OCI-M1 (cell line): ENCODE results near the gene LHX8.
"Not testable (repeated sequence)": the region's sequence is repeated elsewhere in the genome, so short reads cannot be mapped to it uniquely, and the experiment has no call there.

ENCODE experiments used
- DNase-seq: peaks from one replicate; lab custom pipeline; 2025; lab: John Stamatoyannopoulos, UW

Gene LHX8

DNA sequence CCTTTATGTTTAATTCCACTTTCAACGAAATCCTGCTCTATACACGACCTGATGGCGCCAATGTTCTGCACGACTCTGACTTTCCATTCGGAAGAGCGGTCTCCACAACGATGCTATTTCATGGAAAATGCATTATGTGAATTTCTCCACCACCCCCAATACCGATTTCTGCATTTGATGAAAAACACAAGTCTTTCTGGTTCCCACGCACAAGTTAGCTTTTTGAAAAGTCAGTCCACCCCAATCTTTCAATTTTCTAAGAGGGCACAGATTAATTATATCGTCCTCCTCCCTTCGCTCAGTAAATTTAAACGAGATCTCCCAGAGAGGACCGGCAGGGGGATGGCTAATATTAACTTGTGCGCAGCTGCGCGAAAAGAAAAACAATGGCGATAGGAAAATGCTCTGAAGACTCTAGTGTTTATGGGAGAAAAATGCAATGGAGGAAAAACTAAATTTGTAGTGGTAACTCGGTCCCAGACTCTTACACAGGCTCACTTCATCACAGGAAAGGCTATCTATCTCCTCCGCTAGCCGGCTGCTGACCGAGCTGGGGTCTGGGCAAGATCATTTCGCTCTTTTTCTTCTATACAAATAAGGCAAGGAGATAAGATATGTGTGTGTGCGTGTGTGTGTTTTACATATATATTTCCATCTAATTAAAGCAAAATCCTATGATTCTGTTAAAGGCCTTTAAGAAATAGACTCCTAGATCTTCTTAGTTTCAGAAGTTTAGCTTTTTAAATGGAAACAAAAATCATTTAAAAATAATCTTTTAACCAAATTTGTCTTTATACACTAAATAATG lies 1.2 kb upstream of the LHX8 start:
- DNase-seq: no peak

DNA sequence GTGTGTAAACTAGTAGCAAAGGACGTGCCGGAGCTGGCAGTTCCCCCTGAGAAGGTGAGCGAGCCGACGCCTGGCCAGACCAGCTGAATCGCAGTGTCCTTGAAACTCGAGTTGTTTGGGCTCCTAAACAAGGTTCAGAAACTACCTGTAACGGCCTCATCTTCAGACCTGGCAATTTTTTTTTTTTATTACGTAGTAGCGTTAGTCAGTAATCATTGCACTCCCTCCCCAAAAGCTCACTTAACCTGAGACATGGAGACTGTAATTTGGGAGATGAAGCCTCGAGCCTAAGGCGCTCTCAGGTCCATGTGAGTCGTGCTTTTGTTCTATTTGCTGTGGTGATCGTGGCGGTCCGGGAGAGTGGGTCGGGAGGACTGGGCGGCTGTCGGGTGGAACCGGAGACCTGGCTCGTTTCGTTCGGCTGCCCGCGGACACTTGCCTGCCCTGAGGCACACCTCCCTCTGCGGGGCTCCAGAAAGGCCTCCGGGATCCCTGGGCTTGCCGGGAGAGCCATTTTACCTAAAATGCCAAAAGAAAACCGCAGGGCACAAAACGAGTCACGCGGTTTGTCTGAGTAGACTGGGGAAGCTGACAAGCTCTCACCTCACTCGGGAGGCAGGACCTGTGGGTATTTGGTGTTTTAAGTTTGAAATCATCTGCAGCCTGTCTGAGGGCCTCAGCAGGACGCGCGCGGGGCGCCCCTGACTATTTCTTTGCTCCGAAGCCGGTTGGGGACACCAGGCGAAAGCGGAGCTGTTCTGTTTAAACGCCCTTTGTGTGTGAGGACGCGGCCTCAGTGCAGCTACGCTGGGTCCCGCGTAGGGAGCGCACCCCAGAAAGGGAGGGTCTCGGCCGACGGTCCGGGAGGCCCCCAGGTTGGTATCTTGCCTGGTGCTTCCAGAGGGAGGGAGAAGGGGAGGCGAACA lies 722 bp downstream of the LHX8 start:
- DNase-seq: no peak

DNA sequence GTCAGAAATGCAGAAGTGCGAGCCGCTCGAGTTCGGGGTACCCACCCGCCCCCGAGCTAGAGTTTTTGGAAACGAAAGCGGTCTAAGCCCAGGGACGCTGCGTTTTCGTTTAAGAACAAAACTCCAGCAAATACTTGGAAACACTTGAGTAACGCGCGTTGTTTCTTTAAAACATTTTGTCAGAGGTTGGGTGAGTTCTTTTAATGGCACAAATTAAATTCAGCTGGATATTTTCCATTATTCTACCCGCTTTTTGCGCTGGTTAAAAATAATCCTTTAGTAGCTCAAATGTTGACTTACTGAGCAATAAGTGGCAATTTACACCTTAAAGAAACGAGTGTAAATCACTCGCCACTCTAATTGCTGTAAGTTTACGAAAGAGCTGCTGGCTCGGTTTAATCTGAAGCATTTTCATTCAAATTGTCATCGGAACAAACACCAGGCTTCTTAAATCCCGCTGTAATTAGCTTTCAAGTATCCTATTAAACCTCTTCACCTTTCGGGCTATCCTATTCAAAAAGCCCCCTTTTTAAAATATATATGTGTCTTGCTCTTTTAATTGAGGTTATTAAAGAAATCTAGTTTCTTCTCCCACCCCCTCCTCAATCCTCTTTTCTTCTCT lies 1.5 kb downstream of the LHX8 start:
- DNase-seq: no peak

DNA sequence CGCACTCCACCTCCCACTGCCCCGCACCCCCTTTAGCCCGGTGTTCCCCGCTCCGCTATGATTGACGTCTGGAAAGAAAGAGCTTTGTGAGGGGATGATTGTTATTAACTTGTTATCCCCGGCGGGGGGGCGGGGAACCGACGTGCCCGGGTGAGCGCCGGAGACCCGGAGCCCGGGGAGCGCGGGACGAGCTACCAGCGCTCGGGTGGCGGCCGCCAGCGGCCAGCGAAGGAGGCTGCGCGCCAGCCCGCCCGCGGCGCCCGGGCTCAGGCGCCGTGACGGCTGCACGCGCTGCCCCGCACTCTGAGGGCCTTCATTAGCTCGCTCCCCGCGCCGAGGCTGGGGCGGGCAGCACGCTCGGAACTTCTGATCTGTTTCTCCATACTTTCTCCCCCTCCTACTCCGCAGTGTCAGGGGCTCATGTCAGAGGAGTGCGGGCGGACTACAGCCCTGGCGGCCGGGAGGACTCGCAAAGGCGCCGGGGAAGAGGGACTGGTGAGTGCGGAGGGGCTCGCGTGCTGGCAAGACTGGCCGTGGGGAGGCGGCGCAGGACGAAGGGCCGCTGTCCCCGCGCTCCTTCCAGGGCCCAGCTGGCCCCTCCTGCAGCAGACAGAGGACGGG lies 2.1 kb downstream of the LHX8 start:
- no peak for DNase-seq

DNA sequence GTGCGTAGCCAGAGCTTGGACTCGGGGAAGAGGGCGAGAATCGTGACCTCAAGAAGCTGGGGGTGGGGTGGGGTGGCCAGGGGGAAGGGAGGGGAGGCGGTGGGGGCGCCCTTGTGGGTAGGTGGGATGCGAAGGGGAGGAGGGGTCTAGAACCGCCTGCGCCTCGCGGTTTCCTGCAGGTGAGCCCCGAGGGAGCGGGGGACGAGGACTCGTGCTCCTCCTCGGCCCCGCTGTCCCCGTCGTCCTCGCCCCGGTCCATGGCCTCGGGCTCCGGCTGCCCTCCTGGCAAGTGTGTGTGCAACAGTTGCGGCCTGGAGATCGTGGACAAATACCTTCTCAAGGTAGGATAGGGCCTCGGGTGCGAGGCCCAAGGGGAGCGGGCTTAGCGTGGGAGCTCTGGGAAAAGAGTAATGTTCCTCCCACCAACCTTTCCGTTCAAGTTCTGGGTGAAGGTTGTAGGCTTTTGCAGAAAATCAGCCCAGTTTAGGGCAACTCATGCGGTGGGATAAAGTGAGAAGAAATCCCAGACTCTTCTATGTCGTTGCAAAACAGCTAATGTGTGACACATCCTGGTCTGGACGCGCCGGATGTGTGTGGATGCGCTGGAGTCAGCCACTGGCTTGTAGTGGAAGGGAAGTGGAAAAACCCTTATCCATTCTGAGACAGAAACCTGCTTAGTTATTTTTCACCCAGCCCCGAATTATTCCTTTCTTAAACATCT lies 2.9 kb downstream of the LHX8 start:
- DNase-seq: no peak

DNA sequence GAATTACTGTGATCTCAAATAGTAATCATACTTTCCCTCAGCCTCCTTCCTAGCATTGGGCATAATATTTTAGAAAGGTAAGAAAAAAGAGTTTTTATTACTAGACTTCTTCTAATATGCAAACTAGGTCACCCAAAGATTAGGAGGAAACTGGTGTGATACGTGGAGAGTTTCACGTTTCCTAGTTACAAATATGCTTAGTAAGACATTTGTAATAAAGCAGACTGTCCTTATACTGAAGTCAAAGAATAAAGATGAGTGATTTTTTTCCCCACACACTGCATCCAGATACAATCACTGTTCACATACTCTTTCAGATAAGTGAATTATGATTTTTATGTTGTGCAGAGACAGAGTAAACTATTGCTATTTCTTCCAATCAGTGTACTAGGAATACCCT lies 17.9 kb downstream of the LHX8 start:
- no peak for DNase-seq

DNA sequence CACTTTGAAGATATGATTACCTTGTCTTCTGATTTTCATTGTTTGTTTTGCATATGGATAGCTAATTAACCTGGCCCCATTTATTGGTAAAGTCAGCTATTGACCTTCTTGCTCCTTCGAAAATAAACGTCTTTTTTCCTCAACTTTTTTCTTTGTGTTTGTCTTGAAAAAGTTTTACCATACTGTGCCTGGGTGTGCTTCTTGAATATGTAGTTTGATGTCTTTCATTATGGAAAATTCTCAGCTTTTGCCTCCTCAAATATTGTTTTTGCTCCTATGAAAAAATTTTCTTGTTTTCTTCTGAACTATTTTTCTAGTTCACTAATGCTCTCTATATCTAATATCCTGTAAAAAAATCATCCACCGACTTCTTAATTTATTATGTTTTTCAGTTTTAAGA lies 25.0 kb downstream of the LHX8 start:
- DNase-seq: no peak

DNA sequence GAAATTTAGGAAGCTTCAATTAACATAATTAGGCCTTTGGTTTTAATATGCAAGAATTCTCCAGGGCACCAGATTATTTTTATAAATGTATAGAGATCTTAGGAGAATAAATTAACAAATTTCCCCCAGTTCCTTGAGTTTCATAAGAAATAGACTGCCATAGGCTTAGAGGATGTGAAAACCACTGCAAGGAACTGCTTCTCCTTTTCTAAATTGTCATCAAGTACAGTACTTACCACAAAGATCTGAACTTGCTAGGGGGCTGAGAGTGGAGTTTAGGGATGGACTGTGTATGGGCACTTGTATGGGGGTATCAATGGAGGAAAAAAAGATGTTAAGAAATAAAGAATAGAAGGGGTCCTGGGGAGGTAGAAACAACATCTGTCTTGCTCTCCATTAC lies 31.1 kb downstream of the LHX8 start:
- no peak for DNase-seq

DNA sequence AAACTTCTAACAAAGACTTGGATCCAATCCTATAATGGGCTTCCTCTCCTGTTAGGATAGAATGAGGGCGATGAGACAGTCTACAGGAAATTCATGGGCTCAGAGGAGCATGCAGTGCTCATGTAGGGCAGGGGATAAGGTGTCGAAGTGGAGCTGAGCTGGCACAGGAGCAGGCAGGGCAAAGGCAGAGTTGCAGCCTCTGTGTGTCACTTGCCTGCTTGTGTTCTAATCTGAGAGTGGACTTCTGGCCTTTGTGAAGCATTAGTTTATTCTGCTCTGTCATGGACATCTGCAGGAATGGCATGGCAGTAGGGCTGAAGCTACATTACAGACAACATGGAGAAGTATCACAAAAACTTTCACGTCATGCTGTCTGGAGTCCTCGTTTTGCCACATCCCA lies 32.6 kb downstream of the LHX8 start:
- no peak for DNase-seq

DNA sequence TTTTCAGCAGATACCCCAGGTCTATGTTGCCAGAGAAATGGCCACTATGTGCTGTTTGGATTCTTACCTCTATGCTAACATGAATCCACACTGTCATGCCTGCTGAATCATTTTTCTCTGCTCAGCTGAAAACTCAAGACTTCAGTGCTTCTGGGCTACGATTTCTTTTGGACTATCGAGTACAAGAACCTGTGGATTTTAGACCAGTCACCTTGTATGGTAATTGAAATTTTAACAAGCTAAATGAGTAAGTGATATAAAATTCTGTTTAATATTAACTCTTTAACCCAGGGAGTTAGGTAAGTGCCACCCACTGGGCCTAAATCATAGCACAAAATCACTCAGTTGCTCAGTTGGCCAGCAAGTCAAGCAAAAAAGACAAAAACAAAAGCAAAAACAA lies 35.8 kb downstream of the LHX8 start:
- no peak for DNase-seq

DNA sequence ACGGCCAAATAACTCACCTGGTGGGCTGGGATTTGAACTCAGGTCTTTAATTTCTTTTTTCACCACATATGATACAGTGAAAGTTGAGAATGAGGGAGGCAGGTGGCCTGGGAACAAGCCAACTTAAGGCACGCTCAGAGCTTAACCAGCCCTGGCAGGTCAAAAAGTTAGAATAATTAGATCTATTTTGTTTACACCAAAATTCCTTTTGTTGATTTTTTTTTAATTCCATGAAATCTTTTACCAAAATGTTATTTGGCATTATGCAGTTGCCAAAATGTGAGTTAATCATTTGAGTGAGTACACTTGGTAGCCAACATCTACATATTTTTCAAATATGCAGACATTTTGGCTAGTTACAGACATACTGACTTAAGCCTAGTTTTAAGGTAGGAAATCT lies 36.8 kb downstream of the LHX8 start:
- DNase-seq: no peak

DNA sequence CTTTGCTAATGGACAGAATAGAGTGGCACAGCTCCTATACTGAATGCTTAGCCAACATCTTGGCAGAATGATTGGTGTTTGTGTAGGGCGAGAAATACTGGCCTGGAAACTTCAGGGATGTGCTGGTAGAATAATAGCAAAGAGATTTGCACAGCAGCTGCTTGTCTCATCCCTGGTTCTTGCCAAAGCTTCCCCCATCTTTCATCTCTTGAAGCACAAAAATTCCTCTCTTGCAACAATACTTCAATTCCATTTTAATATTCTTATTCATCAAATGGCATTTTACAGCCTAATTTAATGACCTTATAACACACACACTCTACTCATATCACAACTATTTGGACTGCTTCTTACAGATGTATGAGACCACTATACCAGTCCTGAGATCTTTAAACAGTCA lies 37.7 kb downstream of the LHX8 start:
- DNase-seq: no peak

DNA sequence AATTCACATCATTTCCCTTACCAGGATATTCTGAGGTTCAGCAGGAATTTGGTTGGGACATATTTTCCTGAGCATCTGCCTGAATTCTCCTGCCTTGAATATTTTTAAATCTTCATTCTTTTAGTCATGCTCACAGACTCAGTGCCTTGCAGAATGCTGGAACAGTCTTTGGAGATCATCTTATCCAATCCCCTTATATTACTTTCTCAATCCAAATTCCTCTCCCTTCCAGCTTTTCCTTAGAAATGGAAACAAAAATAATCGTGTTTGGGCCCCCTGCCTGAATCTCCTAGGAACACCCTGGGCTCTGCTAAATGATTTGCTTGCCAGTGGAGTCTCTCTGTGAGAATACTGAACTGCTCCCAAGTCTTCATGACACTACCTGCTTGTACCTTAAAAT lies 38.4 kb downstream of the LHX8 start:
- no peak for DNase-seq

DNA sequence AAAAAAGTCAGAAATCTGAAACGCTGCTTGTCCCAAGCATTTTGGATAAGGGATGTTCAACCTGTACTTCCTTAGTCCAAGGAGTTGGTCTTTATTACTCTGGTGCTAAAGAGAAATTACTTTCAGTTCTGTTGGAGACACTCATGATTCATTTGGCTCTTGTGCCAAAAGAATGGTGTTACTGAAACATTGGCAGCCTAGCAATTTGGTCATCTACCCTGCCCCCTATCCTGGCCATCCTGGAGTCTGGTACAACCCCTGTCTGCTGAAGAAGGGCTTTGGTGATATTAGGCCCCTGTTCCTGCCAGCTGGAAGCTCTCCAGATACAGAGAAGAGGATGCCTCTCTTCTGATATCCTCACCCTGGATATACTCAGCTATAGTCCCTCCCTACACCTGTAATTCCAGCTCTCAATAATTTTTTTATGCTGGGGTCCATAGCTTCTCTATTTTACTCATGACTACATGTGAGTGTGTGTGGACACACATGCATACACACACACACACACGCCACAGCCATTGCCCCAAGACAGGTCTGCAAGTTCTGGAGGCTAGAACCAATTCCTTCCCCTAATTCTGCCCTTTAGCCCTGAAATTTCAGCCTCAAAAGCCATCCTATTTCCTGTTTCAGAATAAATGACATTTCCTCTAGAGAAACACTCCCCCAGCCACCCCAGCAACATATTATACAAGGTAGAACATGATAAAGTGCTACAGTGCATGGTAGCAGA lies 40.0 kb downstream of the LHX8 start:
- DNase-seq: no peak

DNA sequence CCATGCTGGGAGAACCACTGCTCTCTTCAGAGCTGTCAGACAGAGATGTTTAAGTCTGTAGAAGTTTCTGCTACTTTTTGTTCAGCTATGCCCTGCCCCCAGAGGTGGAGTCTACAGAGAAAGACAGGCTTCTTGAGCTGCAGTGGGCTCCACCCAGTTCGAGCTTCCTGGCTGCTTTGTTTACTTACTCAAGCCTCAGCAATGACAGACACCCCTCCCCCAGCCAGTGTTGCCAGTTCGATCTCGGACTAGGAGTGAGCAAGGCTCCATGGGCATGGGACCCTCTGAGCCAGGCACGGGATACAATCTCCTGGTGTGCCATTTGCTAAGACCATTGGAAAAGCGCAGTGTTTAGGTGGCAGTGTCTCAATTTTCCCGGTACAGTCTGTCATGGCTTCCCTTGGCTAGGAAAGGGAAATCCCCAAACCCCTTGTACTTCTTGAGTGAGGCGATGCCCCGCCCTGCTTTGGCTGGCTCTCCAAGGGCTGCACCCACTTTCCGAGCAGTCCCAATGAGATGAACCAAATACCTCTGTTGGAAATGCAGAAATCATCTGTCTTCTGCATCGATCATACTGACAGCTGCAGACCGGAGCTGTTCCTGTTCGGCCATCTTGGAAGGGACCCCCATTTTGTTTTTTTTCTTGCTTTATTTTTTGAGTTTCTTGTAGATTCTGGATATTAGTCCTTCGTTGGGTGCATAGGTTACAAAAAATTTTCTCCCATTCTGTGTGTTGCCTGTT lies 47.2 kb downstream of the LHX8 start:
- not testable (repeated sequence) for DNase-seq

DNA sequence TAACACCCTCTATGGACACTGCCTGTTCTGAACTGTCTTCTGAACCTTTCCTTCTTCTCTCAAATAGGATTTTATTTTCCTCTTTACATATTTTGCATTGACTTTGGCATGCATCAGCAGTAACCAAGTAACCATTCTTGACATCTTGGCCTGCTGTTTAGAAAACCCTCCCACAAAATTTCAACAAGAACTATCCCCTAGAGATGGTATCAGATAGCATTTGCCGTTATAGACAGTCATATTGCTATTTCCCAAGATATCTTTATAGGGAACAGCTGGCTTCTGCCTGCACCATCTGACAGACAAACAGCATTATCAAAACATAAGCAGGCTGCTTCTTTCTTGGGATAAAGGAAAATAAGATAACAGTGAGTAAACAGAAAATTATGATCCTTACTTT lies 54.7 kb downstream of the LHX8 start:
- DNase-seq: no peak

DNA sequence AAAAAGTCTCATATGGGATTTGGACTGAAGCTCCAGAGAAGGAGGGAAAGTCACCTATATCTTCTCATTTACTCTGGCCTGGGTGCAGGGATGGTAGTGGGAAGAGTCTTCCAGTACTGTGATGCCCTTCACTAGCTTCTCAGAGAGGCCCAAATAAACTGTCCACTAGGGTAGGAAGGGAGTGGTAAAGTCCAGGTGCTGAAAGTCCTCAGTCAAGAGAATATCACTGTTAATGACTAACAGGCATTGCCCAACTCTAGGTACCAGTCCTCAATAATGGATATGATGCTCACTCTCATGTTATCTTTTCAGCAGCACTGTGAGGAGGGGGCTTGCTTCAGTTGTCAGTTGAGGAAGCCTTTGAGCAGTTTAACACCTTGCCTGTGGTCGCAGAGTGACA lies 64.0 kb downstream of the LHX8 start:
- no peak for DNase-seq

DNA sequence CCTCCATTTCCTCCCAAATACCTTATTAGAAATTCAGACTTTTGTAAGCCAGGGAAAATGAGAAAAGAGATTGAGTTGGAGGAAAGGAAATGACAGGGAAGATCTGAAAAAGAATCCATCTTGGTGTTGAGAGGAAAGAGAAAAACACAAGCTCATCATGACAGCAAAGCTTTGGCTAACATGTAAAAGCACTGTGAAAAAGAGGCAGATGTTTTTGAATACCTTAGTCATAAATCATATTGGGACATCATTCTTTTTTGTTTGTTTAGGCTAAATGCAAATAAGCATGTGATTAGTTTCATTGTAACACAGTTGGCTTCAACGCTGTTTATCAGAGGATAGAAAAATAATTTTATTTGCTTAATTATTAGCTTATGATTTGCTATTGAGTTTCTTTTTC lies 64.6 kb downstream of the LHX8 start:
- no peak for DNase-seq

DNA sequence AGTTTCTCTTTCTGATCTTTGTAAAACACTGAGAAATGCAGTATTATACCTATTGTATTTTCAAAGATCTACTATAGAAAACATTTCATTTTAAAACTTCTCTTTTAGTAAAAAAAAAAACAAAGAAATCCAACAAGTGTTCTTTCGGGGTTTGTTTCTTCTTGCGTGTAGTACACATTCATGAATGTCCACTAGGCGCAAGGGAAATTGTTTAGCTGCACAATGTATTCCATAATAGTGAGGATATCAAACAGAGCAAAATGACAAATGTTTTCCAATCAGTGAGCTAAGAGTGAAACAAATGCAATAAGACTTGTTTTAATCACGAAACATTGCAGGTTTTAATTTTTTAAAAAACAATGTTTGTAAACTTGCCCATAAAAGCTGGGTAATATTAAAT lies 68.6 kb downstream of the LHX8 start:
- DNase-seq: no peak
